Mucosa of gallbladder (tissue), 1 donor: ENCODE measurements around the gene GRIK3. TPM values are rescaled to one million over a fixed set of nuclear protein-coding genes. Genes with fewer than 3 reads are reported as not detected.

ENCODE experiments used
- DNase-seq: peaks from one replicate; pipeline ENCODE4 v3.0.0-alpha.2; 2020; ENCODE audit warnings: low spot score
- total RNA-seq: library from RNA; stranded (reverse); gene quantifications from one replicate; pipeline ENCODE4 v1.2.1, GENCODE V29; 2021
- donor health status: DM: no; HTN: no; CAD: no.

Gene GRIK3
- total RNA-seq, 1 donor from 2014 or later, result 1.1 TPM

- no peak for DNase-seq
Observed at GRCh38 chr1:36855699-36856494, 178.4 kb downstream of the GRIK3 start.

GRCh38 chr1:36853638-36854037 is 180.7 kb downstream of the GRIK3 start:
- DNase-seq, result no peak

GRCh38 chr1:36852586-36852985 is 181.7 kb downstream of the GRIK3 start:
- no peak for DNase-seq

GRCh38 chr1:36851595-36851994 is 182.7 kb downstream of the GRIK3 start:
- no peak for DNase-seq

GRCh38 chr1:36851087-36851486 is 183.2 kb downstream of the GRIK3 start:
- no peak for DNase-seq

GRCh38 chr1:36849956-36850355 is 184.4 kb downstream of the GRIK3 start:
- DNase-seq, result no peak

- DNase-seq, result no peak
Observed at GRCh38 chr1:36847761-36848160, 186.6 kb downstream of the GRIK3 start.

- DNase-seq, result no peak
Observed at GRCh38 chr1:36847186-36847585, 187.1 kb downstream of the GRIK3 start.

- no peak for DNase-seq
Observed at GRCh38 chr1:36846357-36846756, 188.0 kb downstream of the GRIK3 start.

GRCh38 chr1:36845802-36846201 is 188.5 kb downstream of the GRIK3 start:
- no peak for DNase-seq

- no peak for DNase-seq
Observed at GRCh38 chr1:36844917-36845316, 189.4 kb downstream of the GRIK3 start.

GRCh38 chr1:36843906-36844610 is 190.3 kb downstream of the GRIK3 start:
- no peak for DNase-seq

- no peak for DNase-seq
Observed at GRCh38 chr1:36843027-36843426, 191.3 kb downstream of the GRIK3 start.

GRCh38 chr1:36842448-36842847 is 191.9 kb downstream of the GRIK3 start:
- DNase-seq, result no peak

GRCh38 chr1:36839485-36839884 is 194.8 kb downstream of the GRIK3 start:
- DNase-seq, result no peak

GRCh38 chr1:36838888-36839287 is 195.4 kb downstream of the GRIK3 start:
- DNase-seq, result no peak

GRCh38 chr1:36836916-36837315 is 197.4 kb downstream of the GRIK3 start:
- DNase-seq, result no peak

- DNase-seq, result no peak
Observed at GRCh38 chr1:36836196-36836883, 198.0 kb downstream of the GRIK3 start.

GRCh38 chr1:36835696-36836095 is 198.6 kb downstream of the GRIK3 start:
- DNase-seq, result no peak

- DNase-seq, result no peak
Observed at GRCh38 chr1:36835017-36835695, 199.2 kb downstream of the GRIK3 start.

- DNase-seq, result no peak
Observed at GRCh38 chr1:36834586-36834985, 199.7 kb downstream of the GRIK3 start.

- no peak for DNase-seq
Observed at GRCh38 chr1:36831186-36831810, 203.0 kb downstream of the GRIK3 start.
